Trophoblast cell (in vitro differentiated cells and primary cell): ENCODE data around the gene RDM1.

Source experiments
- DNase-seq, 2 donors: peaks; one replicate each; pipeline ENCODE4 v3.0.0-alpha.2; 2016
- H2AFZ ChIP-seq: 2 replicates; pipeline ENCODE4 v1.6.1; 2013; ENCODE audit warnings: low read length, moderate library complexity, mild to moderate bottlenecking; ENCODE audit not compliant: insufficient read depth, poor library complexity
- H2AK5ac ChIP-seq: 2 replicates; pipeline ENCODE4 v1.6.1; 2013; ENCODE audit warnings: mild to moderate bottlenecking, low read length
- H2BK120ac ChIP-seq: 2 replicates; pipeline ENCODE4 v1.6.1; 2013; ENCODE audit warnings: low read length, mild to moderate bottlenecking, moderate library complexity; ENCODE audit not compliant: insufficient read depth, poor library complexity
- H2BK12ac ChIP-seq: 2 replicates; pipeline ENCODE4 v1.6.1; 2013; ENCODE audit warnings: mild to moderate bottlenecking, low read length, moderate library complexity
- H2BK5ac ChIP-seq: 2 replicates; pipeline ENCODE4 v1.6.1; 2013; ENCODE audit warnings: low read length, low read depth, moderate library complexity, mild to moderate bottlenecking; ENCODE audit not compliant: poor library complexity
- H3K14ac ChIP-seq: 2 replicates; pipeline ENCODE4 v1.6.1; 2013; ENCODE audit warnings: mild to moderate bottlenecking, low read length
- H3K18ac ChIP-seq: 2 replicates; pipeline ENCODE4 v1.6.1; 2013; ENCODE audit warnings: mild to moderate bottlenecking, low read length
- H3K23ac ChIP-seq: 2 replicates; pipeline ENCODE4 v1.6.1; 2013; ENCODE audit warnings: low read length
- H3K27ac ChIP-seq: 2 replicates; pipeline ENCODE4 v1.5.1; 2013; ENCODE audit warnings: low read depth, mild to moderate bottlenecking, inconsistent platforms, low read length, moderate library complexity
- H3K27me3 ChIP-seq: 2 replicates; pipeline ENCODE4 v1.6.1; 2013; ENCODE audit warnings: inconsistent platforms, mild to moderate bottlenecking, low read length, moderate library complexity; ENCODE audit not compliant: insufficient read depth
- H3K36me3 ChIP-seq, 2 experiments: 1 replicate in 1 of 2; 2 replicates in 1 of 2; pipeline ENCODE4 v1.6.1; 2013; ENCODE audit warnings: low read length in 2 of 2, mild to moderate bottlenecking in 2 of 2, moderate library complexity in 1 of 2; ENCODE audit not compliant: insufficient read depth in 2 of 2, control insufficient read depth in 1 of 2
- H3K4ac ChIP-seq: 2 replicates; pipeline ENCODE4 v1.6.1; 2013; ENCODE audit warnings: low read depth, mild to moderate bottlenecking, low read length, moderate library complexity
- H3K4me1 ChIP-seq, 2 experiments: 1 replicate in 1 of 2; 2 replicates in 1 of 2; pipeline ENCODE4 v1.6.1; 2013; ENCODE audit warnings: low read length in 2 of 2, mild to moderate bottlenecking in 2 of 2, moderate library complexity in 1 of 2; ENCODE audit not compliant: insufficient read depth in 2 of 2, control insufficient read depth in 1 of 2
- H3K4me2 ChIP-seq: 2 replicates; pipeline ENCODE4 v1.6.1; 2013; ENCODE audit warnings: inconsistent platforms, mild to moderate bottlenecking, low read length, moderate library complexity
- H3K4me3 ChIP-seq: 2 replicates; pipeline ENCODE4 v1.5.1; 2013; ENCODE audit warnings: mild to moderate bottlenecking, low read depth, low read length, inconsistent platforms
- H3K79me1 ChIP-seq: one replicate; pipeline ENCODE4 v1.6.1; 2013; ENCODE audit warnings: low read length
- H3K79me2 ChIP-seq: 2 replicates; pipeline ENCODE4 v1.6.1; 2013; ENCODE audit warnings: low read length, mild to moderate bottlenecking; ENCODE audit not compliant: control insufficient read depth, insufficient read depth, poor library complexity
- H3K9ac ChIP-seq: 2 replicates; pipeline ENCODE4 v1.6.1; 2013; ENCODE audit warnings: mild to moderate bottlenecking, low read length
- H3K9me3 ChIP-seq: 2 replicates; pipeline ENCODE4 v1.6.1; 2013; ENCODE audit warnings: low read depth, mild to moderate bottlenecking, control low read depth, inconsistent platforms, low read length; ENCODE audit not compliant: insufficient read depth
- H4K12ac ChIP-seq: 2 replicates; pipeline ENCODE4 v1.6.1; 2013; ENCODE audit warnings: low read depth, mild to moderate bottlenecking, low read length, moderate library complexity
- H4K8ac ChIP-seq: 2 replicates; pipeline ENCODE4 v1.6.1; 2013; ENCODE audit warnings: low read depth, mild to moderate bottlenecking, low read length, moderate library complexity
- H4K91ac ChIP-seq: one replicate; pipeline ENCODE4 v1.6.1; 2013; ENCODE audit warnings: low read depth, mild to moderate bottlenecking, low read length, moderate library complexity
- WGBS: extraction: QIAGEN DNeasy Blood & Tissue Kit; methylation state at CpG from one replicate; pipeline ENCODE4 v1.1.7; 2013; ENCODE audit warnings: missing lambda C conversion rate; ENCODE audit not compliant: insufficient read length, insufficient coverage; ENCODE audit errors: extremely low coverage; 5-methylcytosine and 5-hydroxymethylcytosine counted together

RDM1 gene

GRCh38 chr17:35934760-35935159, 4.2 kb upstream of the RDM1 start:
- Histone ChIP-seq H2BK5ac (no peak overlapping the region), H2BK12ac (no peak overlapping the region), H3K18ac (no peak overlapping the region), H3K4me1 (peaks cover 3% of the 10 kb centered on the region in 2 experiments), H4K8ac (no peak overlapping the region), H3K27me3 (no peaks in the 10 kb centered on the region), H3K9me3 (no peaks in the 10 kb centered on the region), H2AK5ac (no peak overlapping the region), H3K27ac (no peak overlapping the region), H3K14ac (no peak overlapping the region), H3K79me2 (no peaks in the 10 kb centered on the region), H3K79me1 (no peaks in the 10 kb centered on the region), H3K4ac (no peak overlapping the region), H3K9ac (no peak overlapping the region), H3K36me3 (no peaks in the 10 kb centered on the region), H4K91ac (no peak overlapping the region), H3K4me3 (no peak overlapping the region), H2AFZ (no peak overlapping the region), H2BK120ac (no peak overlapping the region), H3K23ac (no peak overlapping the region), H3K4me2 (no peak overlapping the region), H4K12ac (no peak overlapping the region)
- no peak for DNase-seq
- no CpG with 5 or more reads among the region's 10 CpGs for WGBS

- Histone ChIP-seq H3K27me3 (no peaks in the 10 kb centered on the region), H3K9ac (no peak overlapping the region), H3K79me2 (no peaks in the 10 kb centered on the region), H2BK5ac (no peak overlapping the region), H3K27ac (no peak overlapping the region), H4K8ac (no peak overlapping the region), H4K91ac (no peak overlapping the region), H3K9me3 (no peaks in the 10 kb centered on the region), H2BK120ac (no peak overlapping the region), H2AK5ac (no peak overlapping the region), H3K4ac (no peak overlapping the region), H3K4me3 (no peak overlapping the region), H3K14ac (no peak overlapping the region), H3K36me3 (no peaks in the 10 kb centered on the region), H3K79me1 (no peaks in the 10 kb centered on the region), H3K23ac (no peak overlapping the region), H3K4me2 (no peak overlapping the region), H4K12ac (no peak overlapping the region), H2AFZ (no peak overlapping the region), H3K18ac (no peak overlapping the region), H3K4me1 (peaks cover 3% of the 10 kb centered on the region in 2 experiments), H2BK12ac (no peak overlapping the region)
- no peak for DNase-seq
Measured at GRCh38 chr17:35932586-35932985, 2.0 kb upstream of the RDM1 start.

GRCh38 chr17:35931794-35932425, 1.3 kb upstream of the RDM1 start:
- Histone ChIP-seq H3K4me1 (peaks cover 3% of the 10 kb centered on the region in 2 experiments), H2AK5ac (no peak overlapping the region), H4K91ac (peak overlapping the region; percentile 22), H2BK120ac (no peak overlapping the region), H3K9me3 (no peaks in the 10 kb centered on the region), H3K27me3 (no peaks in the 10 kb centered on the region), H3K36me3 (no peaks in the 10 kb centered on the region), H3K4me2 (no peak overlapping the region), H3K79me2 (no peaks in the 10 kb centered on the region), H3K9ac (no peak overlapping the region), H3K4ac (no peak overlapping the region), H3K4me3 (no peak overlapping the region), H4K8ac (no peak overlapping the region), H3K14ac (no peak overlapping the region), H3K23ac (no peak overlapping the region), H2BK5ac (no peak overlapping the region), H2AFZ (no peak overlapping the region), H3K27ac (no peak overlapping the region), H4K12ac (no peak overlapping the region), H3K79me1 (no peaks in the 10 kb centered on the region), H3K18ac (no peak overlapping the region), H2BK12ac (peak overlapping the region; percentile 36)
- no CpG with 5 or more reads among the region's 6 CpGs for WGBS
- DNase-seq: no peak

GRCh38 chr17:35927714-35928113, 2.9 kb downstream of the RDM1 start:
- H2AK5ac ChIP-seq: no peak overlapping the region
- no peaks in the 10 kb centered on the region for H3K36me3 ChIP-seq
- no peak overlapping the region for H2BK120ac ChIP-seq
- no peak overlapping the region for H4K12ac ChIP-seq
- no peak overlapping the region for H4K91ac ChIP-seq
- H3K79me2 ChIP-seq: no peaks in the 10 kb centered on the region
- H3K4me1 ChIP-seq: peaks cover 3% of the 10 kb centered on the region in 2 experiments
- H2AFZ ChIP-seq: no peak overlapping the region
- no peak for DNase-seq
- H3K9ac ChIP-seq: no peak overlapping the region
- H2BK12ac ChIP-seq: no peak overlapping the region
- H2BK5ac ChIP-seq: no peak overlapping the region
- H3K79me1 ChIP-seq: no peaks in the 10 kb centered on the region
- H3K4ac ChIP-seq: no peak overlapping the region
- H3K27me3 ChIP-seq: no peaks in the 10 kb centered on the region
- H3K27ac ChIP-seq: no peak overlapping the region
- no peak overlapping the region for H3K4me2 ChIP-seq
- H3K9me3 ChIP-seq: no peaks in the 10 kb centered on the region
- no peak overlapping the region for H3K14ac ChIP-seq
- H3K23ac ChIP-seq: no peak overlapping the region
- H3K4me3 ChIP-seq: no peak overlapping the region
- no peak overlapping the region for H3K18ac ChIP-seq
- H4K8ac ChIP-seq: no peak overlapping the region
